Measurements from ENCODE around the gene CDH13. TPM values are rescaled to one million over a fixed set of nuclear protein-coding genes. Genes with fewer than 3 reads are reported as not detected.
A peak's percentile ranks its signal among the peaks of the same experiment; 100 is the strongest.

The CDH13 gene
- total RNA-seq, 4 donors from 2014 or later = 2.0 to 6.6 (median 4.1) TPM; not detected in 1

GRCh38 chr16:83328936-83329335 lies 702.2 kb downstream of the CDH13 start:
- no peaks in the 10 kb centered on the region for H3K4me1 ChIP-seq
- DNase-seq = no peak
- H3K4me3 ChIP-seq = no peak overlapping the region
- no peaks in the 10 kb centered on the region for H3K36me3 ChIP-seq
- H3K27ac ChIP-seq = no peak overlapping the region
- no peaks in the 10 kb centered on the region for H3K27me3 ChIP-seq
- TF ChIP-seq POLR2A (IDR thresholded peaks at IDR 0.05) (no peak), CTCF (IDR thresholded peaks at IDR 0.05) (no peak)
- no peaks in the 10 kb centered on the region for H3K9me3 ChIP-seq

GRCh38 chr16:83329441-83329840 lies 702.7 kb downstream of the CDH13 start:
- Histone ChIP-seq H3K4me3 (no peak overlapping the region), H3K27ac (no peak overlapping the region), H3K4me1 (no peaks in the 10 kb centered on the region), H3K9me3 (no peaks in the 10 kb centered on the region), H3K27me3 (no peaks in the 10 kb centered on the region), H3K36me3 (no peaks in the 10 kb centered on the region)
- DNase-seq = no peak
- no peak for TF ChIP-seq CTCF (IDR thresholded peaks at IDR 0.05)
- no peak for TF ChIP-seq POLR2A (IDR thresholded peaks at IDR 0.05)

- no peaks in the 10 kb centered on the region for H3K4me1 ChIP-seq
- H3K36me3 ChIP-seq = no peaks in the 10 kb centered on the region
- H3K27ac ChIP-seq = no peak overlapping the region
- no peak overlapping the region for H3K4me3 ChIP-seq
- TF ChIP-seq POLR2A (IDR thresholded peaks at IDR 0.05) = no peak
- TF ChIP-seq CTCF (IDR thresholded peaks at IDR 0.05) = no peak
- H3K9me3 ChIP-seq = no peaks in the 10 kb centered on the region
- H3K27me3 ChIP-seq = no peaks in the 10 kb centered on the region
- no peak for DNase-seq
Observed at GRCh38 chr16:83330251-83330650, 703.5 kb downstream of the CDH13 start.

GRCh38 chr16:83335076-83335475 lies 708.3 kb downstream of the CDH13 start:
- no peaks in the 10 kb centered on the region for H3K27me3 ChIP-seq
- no peak overlapping the region for H3K27ac ChIP-seq
- TF ChIP-seq CTCF (IDR thresholded peaks at IDR 0.05) (no peak), POLR2A (IDR thresholded peaks at IDR 0.05) (no peak)
- DNase-seq = no peak
- H3K4me1 ChIP-seq = no peaks in the 10 kb centered on the region
- no peaks in the 10 kb centered on the region for H3K9me3 ChIP-seq
- H3K36me3 ChIP-seq = no peaks in the 10 kb centered on the region
- no peak overlapping the region for H3K4me3 ChIP-seq

GRCh38 chr16:83336603-83337002 lies 709.8 kb downstream of the CDH13 start:
- DNase-seq = no peak
- no peak overlapping the region for H3K4me3 ChIP-seq
- peak overlapping the region in 1 of 4 donors; percentile 16 for H3K27ac ChIP-seq
- H3K4me1 ChIP-seq = no peaks in the 10 kb centered on the region
- no peaks in the 10 kb centered on the region for H3K36me3 ChIP-seq
- no peaks in the 10 kb centered on the region for H3K9me3 ChIP-seq
- H3K27me3 ChIP-seq = no peaks in the 10 kb centered on the region
- no peak for TF ChIP-seq POLR2A (IDR thresholded peaks at IDR 0.05)
- no peak for TF ChIP-seq CTCF (IDR thresholded peaks at IDR 0.05)

- Histone ChIP-seq H3K9me3 (no peaks in the 10 kb centered on the region), H3K27ac (no peak overlapping the region), H3K36me3 (no peaks in the 10 kb centered on the region), H3K4me3 (no peak overlapping the region), H3K27me3 (no peaks in the 10 kb centered on the region), H3K4me1 (no peaks in the 10 kb centered on the region)
- no peak for TF ChIP-seq POLR2A (IDR thresholded peaks at IDR 0.05)
- no peak for TF ChIP-seq CTCF (IDR thresholded peaks at IDR 0.05)
- no peak for DNase-seq
Observed at GRCh38 chr16:83338138-83338537, 711.4 kb downstream of the CDH13 start.

All from Peyer's patch (tissue), 4 donors.